GM21367 (cell line): Measurements from ENCODE around the gene STK32A.
"Not testable (repeated sequence)": the region's sequence is repeated elsewhere in the genome, so short reads cannot be mapped to it uniquely, and the experiment has no call there.

Source experiments
- ATAC-seq: cut with Tn5 transposase; IDR thresholded peaks from one replicate; pipeline ENCODE4 v1.9.1; 2021; ENCODE audit not compliant: unreplicated experiment

STK32A gene

GRCh38 chr5:147341345-147341744 lies 106.5 kb downstream of the STK32A start:
- ATAC-seq = no peak

- no peak for ATAC-seq
Observed at GRCh38 chr5:147344861-147345260, 110.0 kb downstream of the STK32A start.

DNA sequence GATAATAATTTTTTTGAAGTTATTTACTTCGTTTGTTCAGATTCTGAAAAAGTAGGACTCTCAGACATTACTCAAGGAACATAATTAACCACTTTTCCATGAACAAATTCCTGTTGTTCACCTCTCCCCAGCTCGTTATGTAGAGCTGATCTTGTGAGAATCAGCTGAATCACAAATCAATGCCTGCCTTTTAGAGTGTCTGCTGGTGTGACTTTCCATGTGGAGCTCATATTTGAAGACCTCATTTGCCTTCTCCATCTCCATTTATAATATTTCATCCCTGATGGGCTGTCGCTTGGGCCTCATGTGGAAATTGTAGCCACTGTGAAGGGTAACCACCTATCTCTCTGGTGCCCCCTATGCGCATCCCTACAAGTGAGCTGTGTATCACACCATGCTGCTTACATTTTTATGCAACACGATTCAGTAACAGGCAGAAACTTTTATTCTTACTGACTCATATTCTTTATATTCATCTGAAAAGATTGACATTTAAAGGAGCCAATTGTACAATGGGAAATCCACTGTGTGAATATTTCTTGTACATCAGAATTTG lies 111.3 kb downstream of the STK32A start:
- no peak for ATAC-seq

GRCh38 chr5:147348046-147348445 lies 113.2 kb downstream of the STK32A start:
- ATAC-seq = no peak

DNA sequence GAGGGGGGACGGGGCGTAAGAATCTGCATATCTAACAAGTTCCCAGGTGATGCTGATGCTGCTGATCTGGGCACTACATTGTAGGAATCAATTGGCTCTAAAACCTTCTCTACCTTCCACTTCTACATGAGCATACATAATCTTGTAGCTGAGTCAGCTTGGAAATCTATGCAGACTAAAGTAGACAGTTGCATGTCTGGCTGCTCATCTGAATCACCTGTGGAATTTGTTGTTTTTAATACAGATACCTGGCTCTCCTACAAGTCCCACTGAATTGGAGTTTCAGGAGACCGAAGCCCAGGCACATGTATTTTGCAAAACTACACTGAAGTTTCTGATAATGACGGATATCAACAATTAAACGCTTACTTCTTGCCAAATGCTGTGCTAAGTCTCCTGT lies 113.6 kb downstream of the STK32A start:
- ATAC-seq = no peak

DNA sequence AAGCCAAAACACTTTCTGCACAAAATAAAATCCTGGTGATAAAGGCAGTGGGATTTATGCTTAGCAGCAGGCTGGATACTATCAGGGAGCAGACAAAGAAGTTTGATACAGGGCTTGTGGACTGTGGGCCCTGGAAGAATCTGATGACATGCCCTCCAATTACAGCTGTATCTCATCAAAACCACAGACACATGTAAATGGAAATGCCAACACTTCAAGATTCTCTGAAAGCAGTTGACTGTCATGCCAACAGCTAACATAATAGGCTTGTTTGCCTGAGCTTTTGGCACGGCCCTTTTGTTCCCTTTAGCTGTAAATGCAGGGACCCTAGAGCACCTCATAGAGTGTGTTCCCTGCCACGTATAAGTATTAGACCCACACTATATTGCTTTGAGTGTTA lies 114.4 kb downstream of the STK32A start:
- no peak for ATAC-seq

- no peak for ATAC-seq
Observed at GRCh38 chr5:147359101-147359500, 124.3 kb downstream of the STK32A start.

DNA sequence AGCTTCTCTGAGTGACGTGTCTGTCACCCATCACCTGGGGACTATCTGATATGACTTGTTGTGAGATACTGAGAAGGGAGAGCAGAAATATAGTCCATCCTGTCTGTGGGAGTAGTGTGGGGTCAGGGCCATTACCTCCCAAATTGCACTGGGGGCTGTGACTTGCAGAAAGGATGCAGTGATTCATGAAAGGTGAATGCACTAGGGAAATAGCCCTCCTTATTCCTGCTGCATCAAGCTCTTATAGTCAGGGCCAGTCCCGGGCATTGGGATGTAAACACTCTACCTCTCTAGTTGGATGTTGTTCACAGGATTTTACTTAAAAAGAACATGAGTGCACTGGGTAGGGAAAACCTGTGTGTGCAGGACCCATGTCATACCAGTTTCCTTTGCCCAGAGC lies 124.8 kb downstream of the STK32A start:
- ATAC-seq = no peak

- ATAC-seq = no peak
Observed at GRCh38 chr5:147360816-147361215, 126.0 kb downstream of the STK32A start.

- no peak for ATAC-seq
Observed at GRCh38 chr5:147361441-147362175, 126.8 kb downstream of the STK32A start.

DNA sequence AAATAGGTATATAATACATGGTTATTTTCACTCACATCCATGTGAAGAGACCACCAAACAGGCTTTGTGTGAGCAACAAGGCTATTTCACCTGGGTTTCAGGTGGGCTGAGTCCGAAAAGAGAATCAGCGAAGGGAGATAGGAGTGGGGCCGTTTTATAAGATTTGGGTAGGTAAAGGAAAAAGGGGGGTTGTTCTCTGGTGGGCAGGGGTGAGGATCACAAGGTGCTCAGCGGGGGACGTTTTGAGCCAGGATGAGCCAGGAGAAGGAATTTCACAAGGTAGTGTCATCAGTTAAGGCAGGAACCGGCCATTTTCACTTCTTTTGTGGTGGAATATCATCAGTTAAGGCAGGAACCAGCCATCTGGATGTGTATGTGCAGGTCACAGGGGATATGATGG lies 132.6 kb downstream of the STK32A start:
- ATAC-seq = not testable (repeated sequence)

DNA sequence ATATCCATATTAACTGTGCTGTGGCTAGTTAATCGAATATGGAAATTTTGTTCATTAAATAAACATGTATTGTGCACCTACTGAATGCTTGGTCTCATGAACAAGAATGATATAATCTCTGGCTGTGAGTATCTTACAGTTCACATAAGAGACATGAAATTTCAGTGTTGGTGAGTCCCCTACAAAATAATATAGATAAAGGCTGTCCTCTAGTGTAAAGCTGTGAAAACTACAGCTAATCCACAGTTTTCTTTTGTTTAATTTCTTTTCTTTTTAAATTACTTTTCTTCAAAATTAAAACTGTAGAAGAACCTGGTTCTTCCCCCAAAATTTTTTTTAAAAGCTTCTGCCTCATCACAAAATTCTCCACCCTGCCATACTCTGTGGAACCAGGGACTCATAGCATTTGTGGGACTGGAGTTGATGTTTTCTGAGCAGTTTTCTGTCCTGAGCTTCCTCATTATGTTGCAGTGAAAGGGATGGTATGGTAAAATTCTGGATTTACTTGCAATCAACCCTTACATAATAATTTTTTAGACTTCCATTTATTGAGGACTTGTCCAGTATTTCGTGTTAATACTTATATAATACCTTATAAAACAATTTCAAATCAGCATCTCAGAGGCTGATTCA lies 135.0 kb downstream of the STK32A start:
- ATAC-seq = no peak

DNA sequence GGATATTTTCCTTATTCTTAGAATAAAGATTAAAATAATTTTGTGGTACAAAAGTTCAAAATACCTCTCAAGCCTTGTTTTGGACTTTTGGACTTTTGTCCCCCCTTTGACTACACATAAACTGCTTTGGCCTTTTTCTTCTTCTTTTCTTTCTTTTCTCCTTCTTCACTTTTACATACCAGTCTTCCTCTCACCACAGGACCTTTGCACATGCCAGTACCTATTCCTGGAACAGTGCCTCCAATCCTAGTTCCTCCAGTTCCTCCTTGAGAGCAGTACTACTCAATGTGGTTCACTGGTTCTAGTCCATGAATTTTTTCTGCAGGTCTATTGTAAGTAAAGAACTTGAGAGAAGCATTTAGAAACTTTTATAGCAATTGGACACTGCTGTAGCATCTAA lies 136.5 kb downstream of the STK32A start:
- ATAC-seq = no peak

DNA sequence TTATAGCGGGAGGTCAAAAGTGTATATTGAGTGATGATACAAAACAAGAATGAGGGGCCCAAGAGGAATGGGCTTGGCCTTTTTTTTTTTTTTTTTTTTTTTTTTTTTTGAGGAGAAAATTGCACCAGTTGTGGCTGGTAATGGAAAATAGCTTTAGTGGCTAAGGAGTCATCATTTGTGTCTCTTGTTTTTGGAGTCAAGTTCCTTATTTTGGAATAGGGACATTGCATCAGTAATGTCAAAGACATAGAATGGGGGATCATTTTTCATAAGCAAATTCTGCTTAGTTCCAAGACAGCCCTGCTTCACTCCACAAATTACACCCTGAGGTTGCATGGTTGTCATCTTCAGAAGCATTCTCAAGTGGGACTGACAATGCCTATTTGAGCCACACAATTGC lies 137.4 kb downstream of the STK32A start:
- no peak for ATAC-seq

DNA sequence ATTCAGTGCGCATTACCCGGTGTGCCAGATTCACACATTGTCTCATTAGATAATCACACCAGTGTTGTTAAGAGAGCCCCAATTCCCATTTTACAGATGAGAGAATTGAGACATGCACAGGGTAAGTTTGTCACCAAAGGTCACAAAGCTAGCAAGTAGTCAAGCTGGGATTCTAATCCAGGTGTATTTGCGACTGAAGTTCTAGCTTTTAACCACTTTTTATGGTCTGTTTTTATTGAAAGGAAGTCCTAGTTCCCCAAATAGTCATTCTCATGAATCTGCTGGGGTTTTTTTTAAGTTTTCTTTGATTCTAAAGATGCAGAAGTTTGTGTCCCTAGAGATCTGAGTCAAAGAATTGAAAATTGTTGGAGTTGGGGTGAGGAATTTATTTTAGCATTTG lies 138.5 kb downstream of the STK32A start:
- no peak for ATAC-seq

GRCh38 chr5:147375151-147375550 lies 140.3 kb downstream of the STK32A start:
- ATAC-seq = no peak

GRCh38 chr5:147377682-147378081 lies 142.9 kb downstream of the STK32A start:
- no peak for ATAC-seq

- no peak for ATAC-seq
Observed at GRCh38 chr5:147381555-147381954, 146.7 kb downstream of the STK32A start.

DNA sequence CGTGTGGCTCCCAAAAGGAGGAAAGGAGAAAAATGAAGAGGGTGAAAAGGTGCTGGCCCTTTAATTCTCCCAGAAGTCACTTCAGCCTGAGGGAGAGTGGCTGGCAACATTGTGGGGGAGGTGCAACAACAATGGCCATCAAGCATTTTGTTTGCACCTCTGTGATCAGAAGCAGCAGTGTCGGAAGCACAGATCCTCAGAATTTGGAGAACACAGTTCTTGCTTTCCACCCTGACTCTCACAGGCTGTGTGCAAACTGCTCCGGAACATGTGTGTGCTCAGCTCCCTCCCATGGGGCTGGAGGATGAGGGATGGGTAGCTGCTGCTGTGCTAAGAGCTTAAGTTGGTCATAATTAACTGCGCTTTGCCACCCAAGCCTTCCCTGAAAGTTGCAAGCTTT lies 147.9 kb downstream of the STK32A start:
- ATAC-seq = no peak

GRCh38 chr5:147384346-147385193 lies 149.7 kb downstream of the STK32A start:
- ATAC-seq = no peak

DNA sequence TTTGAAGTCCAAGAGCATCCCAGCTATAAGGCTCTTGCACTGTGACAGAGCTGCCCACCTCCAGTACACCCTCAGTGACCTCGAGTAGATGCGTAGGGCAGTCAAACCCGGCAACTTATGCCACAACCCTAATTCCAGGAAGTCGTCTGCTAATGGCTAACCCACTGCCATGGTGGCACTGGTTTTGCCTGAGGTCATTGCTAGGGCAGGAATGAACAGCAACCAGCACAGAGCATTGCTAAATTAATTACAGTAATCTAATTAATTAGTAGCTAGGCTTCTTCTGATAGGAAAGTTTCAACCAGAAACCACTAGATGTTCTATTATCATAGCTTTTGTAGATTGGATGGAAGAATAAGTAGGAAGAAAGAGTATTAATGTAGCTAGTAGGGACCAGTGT lies 152.3 kb downstream of the STK32A start:
- no peak for ATAC-seq
